GM12872 (cell line): Measurements from ENCODE around the gene ANO3.

Source experiments
- CTCF ChIP-seq: IDR thresholded peaks from 3 replicates; pipeline ENCODE4 v1.5.1; 2011; ENCODE audit warnings: low read depth, mild to moderate bottlenecking, low read length, moderate library complexity; ENCODE audit not compliant: insufficient read depth

The ANO3 gene

DNA sequence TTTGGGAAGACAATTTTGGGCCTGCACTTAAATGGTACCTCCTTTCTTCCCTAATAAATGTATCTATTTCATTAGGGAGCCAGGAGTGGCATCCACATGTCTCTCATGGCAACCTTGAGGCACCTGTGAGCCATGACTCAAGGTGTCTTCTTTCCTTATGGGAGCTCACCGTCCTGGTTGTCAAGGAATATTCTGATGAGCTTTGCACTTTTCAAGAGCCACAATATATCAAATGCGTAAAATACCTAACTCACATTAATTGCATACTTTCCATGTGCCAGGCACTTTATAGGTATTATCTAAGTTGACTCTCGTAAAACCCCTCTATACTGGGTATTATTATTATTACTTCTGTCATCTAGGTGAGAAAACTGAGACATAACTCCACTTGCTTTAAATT lies 207.6 kb downstream of the ANO3 start:
- no peak for TF ChIP-seq CTCF

DNA sequence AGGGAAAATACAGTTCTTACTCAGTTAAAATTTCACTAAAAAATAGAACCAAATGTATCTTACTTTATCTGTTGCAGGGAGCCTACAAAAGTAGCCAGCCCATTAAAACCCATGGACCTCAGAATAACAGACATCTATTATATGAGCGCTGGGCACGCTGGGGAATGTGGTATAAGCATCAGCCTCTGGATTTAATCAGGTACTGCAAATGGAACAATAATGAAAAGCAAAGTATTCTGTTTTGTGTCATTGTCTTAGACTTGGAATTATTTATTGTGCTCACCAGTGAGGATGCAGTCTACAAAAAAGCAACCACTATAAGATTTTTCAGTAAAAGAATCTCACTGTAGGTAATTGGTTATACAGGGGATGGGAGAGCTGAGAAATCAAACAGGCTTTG lies 209.9 kb downstream of the ANO3 start:
- TF ChIP-seq CTCF = no peak

- no peak for TF ChIP-seq CTCF
These were observed 217.2 kb downstream of the ANO3 start for GRCh38 chr11:26549176-26549575.

DNA sequence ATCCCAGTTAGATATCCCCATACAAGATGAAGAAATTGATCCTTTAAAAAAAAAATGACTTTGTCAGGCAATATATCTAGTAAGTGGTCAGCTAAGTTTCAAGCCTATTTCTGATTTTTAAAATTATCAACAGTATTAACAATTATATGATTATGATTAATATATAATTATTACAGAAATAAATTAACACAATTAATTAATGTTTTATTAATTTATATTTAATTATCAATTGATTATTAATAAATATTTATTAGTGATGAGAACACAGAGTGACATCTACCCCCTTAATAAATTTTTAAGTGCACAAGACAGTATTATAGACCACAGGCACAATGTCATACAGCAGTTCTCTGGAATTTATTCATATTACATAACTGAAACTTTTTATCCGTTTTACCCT lies 218.1 kb downstream of the ANO3 start:
- TF ChIP-seq CTCF = no peak

GRCh38 chr11:26551186-26551801 lies 219.4 kb downstream of the ANO3 start:
- TF ChIP-seq CTCF = peak; percentile 25; the same call in 1 of the 3 replicates

DNA sequence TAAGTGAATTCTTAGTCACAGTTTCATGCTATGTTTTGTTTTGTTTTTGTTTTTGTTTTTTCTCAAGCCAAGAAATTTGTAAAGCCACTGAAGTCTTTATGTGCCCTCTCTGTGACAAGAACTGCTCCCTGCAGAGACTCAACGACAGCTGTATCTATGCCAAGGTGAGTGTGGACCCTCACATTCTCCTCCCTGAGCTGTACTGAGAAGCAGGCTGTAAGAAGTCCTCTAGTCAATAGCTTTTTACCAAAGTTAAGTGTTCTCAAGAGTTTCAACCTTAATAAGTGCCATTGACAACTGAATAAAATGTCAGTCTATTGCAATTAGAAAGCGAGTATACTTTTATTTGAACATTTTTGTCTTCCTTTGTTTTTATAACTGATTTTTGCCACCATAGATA lies 221.3 kb downstream of the ANO3 start:
- no peak for TF ChIP-seq CTCF

GRCh38 chr11:26554455-26554854 lies 222.5 kb downstream of the ANO3 start:
- TF ChIP-seq CTCF = no peak
